GM18867 (cell line): ENCODE measurements around the gene SLC2A8.

Experiments
- ATAC-seq: cut with Tn5 transposase; IDR thresholded peaks from one replicate; pipeline ENCODE4 v1.9.1; 2021; ENCODE audit warnings: mild to moderate bottlenecking, moderate library complexity; ENCODE audit not compliant: unreplicated experiment

Gene SLC2A8

GRCh38 chr9:127370672-127371648, 26.0 kb upstream of the SLC2A8 start:
- no peak for ATAC-seq

DNA sequence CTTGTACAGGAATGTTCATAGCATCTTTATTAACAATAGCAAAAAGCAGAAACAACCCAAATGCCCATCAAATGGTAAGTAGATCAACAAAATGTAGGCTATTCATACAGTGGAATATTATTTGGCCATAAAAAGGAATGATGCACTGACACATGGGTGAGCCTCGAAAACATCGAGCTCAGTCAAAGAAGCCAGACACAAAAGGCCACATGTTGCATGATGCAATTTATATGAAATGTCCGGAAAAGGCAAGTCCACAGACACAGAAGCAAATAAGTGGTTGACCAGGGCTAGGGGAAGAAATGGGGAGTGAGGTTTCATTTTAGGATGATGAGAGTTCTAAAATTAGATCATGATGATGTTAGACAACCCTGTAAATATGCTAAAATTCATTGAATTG, 16.5 kb upstream of the SLC2A8 start:
- ATAC-seq = no peak

- no peak for ATAC-seq
These were observed 14.4 kb upstream of the SLC2A8 start for GRCh38 chr9:127382541-127382940.

DNA sequence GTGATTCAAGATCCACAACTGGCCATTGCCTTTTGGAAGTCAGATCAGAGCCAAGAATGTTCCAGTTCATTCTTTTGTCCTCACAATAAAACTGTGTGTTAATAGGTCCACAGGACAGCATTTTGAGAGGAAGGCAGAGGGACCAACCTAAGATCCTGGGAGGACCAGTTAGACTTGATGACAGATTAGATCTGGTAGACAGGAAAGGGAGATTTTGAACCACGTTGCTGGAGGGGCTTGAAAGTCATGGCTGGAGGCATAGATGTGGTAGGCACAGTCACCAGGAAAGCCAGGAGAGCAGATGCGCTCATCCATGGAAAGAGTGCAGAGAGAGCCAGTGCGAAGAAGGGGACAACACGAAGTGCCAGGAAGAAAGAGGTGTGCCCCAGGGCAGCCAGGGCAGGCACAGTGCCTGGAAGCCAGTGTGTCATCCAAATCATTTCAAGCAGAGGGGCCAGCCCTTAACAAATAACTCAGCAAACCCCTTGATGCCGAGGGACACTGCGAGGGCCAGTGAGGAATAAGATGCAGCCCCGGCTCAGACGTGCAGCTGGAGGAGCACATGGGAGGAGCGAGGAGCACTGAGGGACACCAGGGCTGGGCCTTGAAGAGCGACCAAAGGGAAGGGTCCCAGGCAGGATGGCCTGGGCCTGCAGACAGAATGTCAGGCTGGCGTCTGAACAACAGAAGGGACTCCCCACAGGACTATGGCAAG, 12.8 kb upstream of the SLC2A8 start:
- ATAC-seq = no peak

- no peak for ATAC-seq
These were observed 12.1 kb upstream of the SLC2A8 start for GRCh38 chr9:127384901-127385300.

GRCh38 chr9:127386249-127386648, 10.7 kb upstream of the SLC2A8 start:
- no peak for ATAC-seq

GRCh38 chr9:127386981-127387380, 10.0 kb upstream of the SLC2A8 start:
- no peak for ATAC-seq

DNA sequence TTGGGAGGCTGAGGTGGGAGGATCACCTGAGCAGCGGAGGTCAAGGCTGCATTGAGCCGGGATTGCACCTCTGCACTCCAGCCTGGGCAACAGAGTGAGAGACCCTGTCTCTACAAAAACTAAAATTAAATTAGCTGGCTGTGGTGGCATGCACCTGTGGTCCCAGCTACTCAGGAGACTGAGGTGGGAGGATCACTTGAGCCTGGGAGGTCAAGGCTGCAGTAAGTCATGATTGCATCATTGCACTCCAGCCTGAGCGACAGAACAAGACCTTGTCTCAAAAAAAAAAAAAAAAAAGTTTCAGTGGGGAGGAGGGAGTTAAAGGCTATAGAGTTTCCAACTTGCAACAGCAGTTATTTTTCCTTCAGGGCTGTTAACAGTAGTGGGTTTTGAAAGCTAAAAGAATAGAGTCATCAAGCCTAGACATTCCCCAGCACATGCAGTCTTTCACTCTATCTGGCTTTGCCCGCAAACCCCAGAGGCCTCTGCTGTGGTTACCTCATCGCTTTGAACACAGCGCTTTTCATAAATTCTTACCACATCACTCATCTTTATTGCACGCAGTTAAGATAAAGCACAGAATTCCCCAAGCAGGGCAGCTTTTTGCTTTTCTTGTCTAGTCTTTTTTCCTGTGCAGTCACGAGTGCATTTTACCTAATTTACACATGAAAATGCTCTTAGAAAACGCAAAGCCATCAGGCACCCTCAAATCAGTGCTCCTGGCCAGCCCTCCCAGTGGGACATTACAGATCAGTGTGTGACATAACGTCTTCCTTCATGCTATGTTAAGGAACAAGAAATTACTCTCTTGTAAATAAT, 8.7 kb upstream of the SLC2A8 start:
- no peak for ATAC-seq

DNA sequence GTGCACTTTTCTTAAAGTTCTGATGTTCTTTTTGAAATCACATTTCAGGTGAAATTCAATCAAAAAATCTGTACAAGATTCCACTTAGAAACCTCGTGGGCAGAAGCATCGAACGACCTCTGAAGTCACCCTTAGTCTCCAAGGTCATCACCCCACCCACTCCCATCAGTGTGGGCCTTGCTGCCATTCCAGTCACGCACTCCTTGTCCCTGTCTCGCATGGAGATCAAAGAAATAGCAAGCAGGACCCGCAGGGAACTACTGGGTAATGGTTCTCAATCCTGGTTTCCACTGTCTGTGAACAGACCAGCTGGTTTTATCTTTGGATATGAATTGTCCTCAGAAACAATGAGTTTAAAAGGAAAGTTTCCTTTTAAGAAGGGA, 8.1 kb upstream of the SLC2A8 start:
- ATAC-seq = no peak

DNA sequence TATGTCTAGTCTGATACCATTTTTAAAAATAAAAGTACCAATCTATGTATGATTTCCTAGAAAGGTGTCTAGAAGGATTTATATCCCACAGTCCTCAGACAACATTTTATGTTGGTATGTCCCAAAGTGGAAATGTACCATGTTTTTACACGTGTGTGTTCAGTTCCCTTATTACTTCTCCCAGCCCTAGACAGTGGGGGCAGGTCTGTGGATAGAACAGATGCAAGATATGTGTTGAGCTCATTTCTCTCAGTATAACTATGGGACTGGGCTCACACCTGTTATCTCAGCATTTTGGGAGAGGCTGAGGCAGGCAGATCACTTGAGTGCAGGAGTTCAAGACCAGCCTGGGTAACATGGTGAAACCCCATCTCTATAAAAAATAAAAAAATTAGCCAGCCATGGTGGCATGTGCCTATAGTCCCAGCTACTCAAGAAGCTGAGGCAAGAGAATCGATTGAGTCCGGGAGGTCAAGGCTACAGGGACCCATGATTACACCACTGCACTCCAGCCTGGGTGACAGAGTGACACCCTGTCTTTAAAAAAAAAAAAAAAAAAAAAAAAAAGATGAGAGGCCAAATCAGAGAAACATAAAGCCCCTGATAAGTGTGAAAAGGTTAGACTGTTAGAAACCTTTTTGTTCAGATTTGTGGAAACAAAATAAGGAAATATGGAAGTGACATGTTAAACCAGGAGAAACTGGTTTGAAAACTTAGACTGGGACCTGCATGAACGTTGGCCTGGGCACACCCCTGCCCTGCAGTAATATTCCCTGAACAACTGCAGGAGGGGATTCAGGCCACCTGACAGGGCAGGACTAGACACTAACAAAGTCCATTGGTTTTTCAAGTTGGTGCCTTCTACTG, 7.4 kb upstream of the SLC2A8 start:
- no peak for ATAC-seq

GRCh38 chr9:127390248-127390545, 6.8 kb upstream of the SLC2A8 start:
- no peak for ATAC-seq

- ATAC-seq = no peak
These were observed 6.4 kb upstream of the SLC2A8 start for GRCh38 chr9:127390563-127390962.

DNA sequence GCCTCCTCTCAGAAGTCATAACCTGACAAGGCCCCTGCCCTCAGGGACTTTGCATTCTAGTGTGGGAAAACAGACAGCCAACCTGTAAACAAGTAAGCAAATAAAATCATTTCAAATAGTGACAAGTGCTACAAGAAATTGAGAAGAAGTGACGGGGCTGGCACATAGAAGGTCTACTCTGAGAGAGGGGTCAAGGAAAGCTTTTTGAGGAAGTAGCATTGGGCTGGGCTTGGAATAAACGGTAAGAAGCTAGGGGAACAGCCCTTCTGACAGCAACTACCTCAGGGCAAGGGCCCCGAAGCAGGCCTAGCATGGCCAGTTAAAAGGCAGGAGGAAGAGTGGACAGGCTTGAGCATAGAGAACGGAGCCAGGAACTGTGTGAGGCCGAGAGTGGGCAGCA, 4.8 kb upstream of the SLC2A8 start:
- ATAC-seq = no peak

GRCh38 chr9:127392976-127393375, 4.0 kb upstream of the SLC2A8 start:
- no peak for ATAC-seq

DNA sequence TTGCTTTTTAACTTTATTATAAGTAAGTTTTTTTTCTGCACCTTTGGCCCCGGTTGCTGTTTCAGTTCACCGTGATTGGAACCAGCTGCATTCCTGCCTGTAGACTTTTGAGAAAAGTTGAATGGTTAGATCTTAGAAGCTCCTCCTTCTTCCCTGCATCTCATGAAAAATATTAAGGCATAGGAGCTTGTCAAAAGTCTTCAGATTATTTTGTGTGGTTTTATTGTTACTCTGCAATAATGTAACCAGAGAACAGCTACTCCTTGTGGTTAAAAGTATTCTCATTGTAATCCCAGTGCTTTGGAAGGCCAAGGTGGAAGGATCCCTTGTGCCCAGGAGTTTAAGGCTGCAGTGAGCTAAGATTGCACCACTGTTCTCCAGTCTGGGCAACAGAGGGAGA, 3.3 kb upstream of the SLC2A8 start:
- ATAC-seq = no peak

GRCh38 chr9:127395497-127396252, 1.3 kb upstream of the SLC2A8 start:
- ATAC-seq = no peak

- ATAC-seq = no peak
These were observed 639 bp upstream of the SLC2A8 start for GRCh38 chr9:127396253-127396807.

GRCh38 chr9:127397646-127398274, 791 bp downstream of the SLC2A8 start:
- ATAC-seq = no peak

- no peak for ATAC-seq
These were observed 1.3 kb downstream of the SLC2A8 start for GRCh38 chr9:127398275-127398647.
